CMK (cell line): Measurements from ENCODE around the gene CACNA1B.
"Not testable (repeated sequence)": the region's sequence is repeated elsewhere in the genome, so short reads cannot be mapped to it uniquely, and the experiment has no call there.

ENCODE experiments used
- DNase-seq: peaks from one replicate; pipeline ENCODE4 v3.0.0-alpha.2; 2010; ENCODE audit warnings: low read depth

CACNA1B gene

GRCh38 chr9:137866226-137867141 lies 11.1 kb upstream of the CACNA1B start:
- no peak for DNase-seq

GRCh38 chr9:137870432-137870831 lies 7.2 kb upstream of the CACNA1B start:
- DNase-seq, result no peak

GRCh38 chr9:137872296-137872695 lies 5.3 kb upstream of the CACNA1B start:
- DNase-seq, result no peak

- DNase-seq, result no peak
These were observed 4.2 kb upstream of the CACNA1B start for GRCh38 chr9:137873408-137873807.

GRCh38 chr9:137873858-137874362 lies 3.7 kb upstream of the CACNA1B start:
- DNase-seq, result no peak

GRCh38 chr9:137875354-137875753 lies 2.2 kb upstream of the CACNA1B start:
- no peak for DNase-seq

- DNase-seq, result no peak
These were observed 1.7 kb upstream of the CACNA1B start for GRCh38 chr9:137875846-137876245.

- DNase-seq, result no peak
These were observed 1.3 kb upstream of the CACNA1B start for GRCh38 chr9:137876269-137876668.

GRCh38 chr9:137876781-137877386 lies 698 bp upstream of the CACNA1B start:
- DNase-seq, result no peak

- no peak for DNase-seq
These were observed 762 bp downstream of the CACNA1B start for GRCh38 chr9:137878146-137878941.

- no peak for DNase-seq
These were observed 1.5 kb downstream of the CACNA1B start for GRCh38 chr9:137879052-137879451.

GRCh38 chr9:137879566-137880150 lies 2.1 kb downstream of the CACNA1B start:
- DNase-seq, result no peak

- no peak for DNase-seq
These were observed 2.8 kb downstream of the CACNA1B start for GRCh38 chr9:137880160-137880975.

GRCh38 chr9:137880976-137881530 lies 3.5 kb downstream of the CACNA1B start:
- no peak for DNase-seq

GRCh38 chr9:137881591-137882505 lies 4.3 kb downstream of the CACNA1B start:
- DNase-seq, result no peak

GRCh38 chr9:137882506-137882821 lies 4.9 kb downstream of the CACNA1B start:
- DNase-seq, result no peak

GRCh38 chr9:137883977-137884376 lies 6.4 kb downstream of the CACNA1B start:
- DNase-seq, result not testable (repeated sequence)

GRCh38 chr9:137884547-137884946 lies 7.0 kb downstream of the CACNA1B start:
- not testable (repeated sequence) for DNase-seq

- not testable (repeated sequence) for DNase-seq
These were observed 7.5 kb downstream of the CACNA1B start for GRCh38 chr9:137885121-137885520.

- DNase-seq, result not testable (repeated sequence)
These were observed 11.0 kb downstream of the CACNA1B start for GRCh38 chr9:137888621-137889020.
